ENCODE data around the gene ETFB. TPM values are rescaled to one million over a fixed set of nuclear protein-coding genes. Genes with fewer than 3 reads are reported as not detected.

Gene ETFB
- total and polyA plus RNA-seq, 9 of the 15 experiments (the other 6 are each of a cell fraction or from before 2014, with no cell fraction given): 18.1 to 143 (median 96.1) TPM

DNA sequence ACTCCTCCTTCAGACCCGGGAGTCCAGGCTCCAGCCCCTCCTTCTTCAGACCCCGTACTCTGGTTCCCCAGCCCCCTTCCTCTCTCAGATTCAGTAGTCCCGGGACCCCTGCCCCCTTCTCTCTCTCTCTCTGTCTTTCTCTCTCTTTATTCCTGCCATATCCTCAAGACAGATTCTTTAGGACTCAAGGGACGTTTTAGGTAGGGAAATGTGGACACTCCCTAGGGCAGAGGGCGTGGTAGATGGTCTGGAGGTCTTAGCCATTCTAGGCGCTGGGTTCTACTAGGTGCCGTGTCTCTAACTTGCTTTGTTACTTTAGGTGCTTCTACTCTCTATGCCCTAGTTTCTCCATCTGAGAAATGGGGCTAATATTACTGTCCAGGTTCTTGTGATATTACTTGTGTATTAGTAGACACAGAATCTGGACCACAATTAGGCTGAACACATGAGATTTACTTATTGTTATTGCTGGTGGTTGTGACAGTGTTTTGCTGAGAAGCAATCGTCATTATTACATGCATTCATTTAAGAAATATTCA is 25.0 kb upstream of the ETFB start (continued):
- TF ChIP-seq, protein P1, sequence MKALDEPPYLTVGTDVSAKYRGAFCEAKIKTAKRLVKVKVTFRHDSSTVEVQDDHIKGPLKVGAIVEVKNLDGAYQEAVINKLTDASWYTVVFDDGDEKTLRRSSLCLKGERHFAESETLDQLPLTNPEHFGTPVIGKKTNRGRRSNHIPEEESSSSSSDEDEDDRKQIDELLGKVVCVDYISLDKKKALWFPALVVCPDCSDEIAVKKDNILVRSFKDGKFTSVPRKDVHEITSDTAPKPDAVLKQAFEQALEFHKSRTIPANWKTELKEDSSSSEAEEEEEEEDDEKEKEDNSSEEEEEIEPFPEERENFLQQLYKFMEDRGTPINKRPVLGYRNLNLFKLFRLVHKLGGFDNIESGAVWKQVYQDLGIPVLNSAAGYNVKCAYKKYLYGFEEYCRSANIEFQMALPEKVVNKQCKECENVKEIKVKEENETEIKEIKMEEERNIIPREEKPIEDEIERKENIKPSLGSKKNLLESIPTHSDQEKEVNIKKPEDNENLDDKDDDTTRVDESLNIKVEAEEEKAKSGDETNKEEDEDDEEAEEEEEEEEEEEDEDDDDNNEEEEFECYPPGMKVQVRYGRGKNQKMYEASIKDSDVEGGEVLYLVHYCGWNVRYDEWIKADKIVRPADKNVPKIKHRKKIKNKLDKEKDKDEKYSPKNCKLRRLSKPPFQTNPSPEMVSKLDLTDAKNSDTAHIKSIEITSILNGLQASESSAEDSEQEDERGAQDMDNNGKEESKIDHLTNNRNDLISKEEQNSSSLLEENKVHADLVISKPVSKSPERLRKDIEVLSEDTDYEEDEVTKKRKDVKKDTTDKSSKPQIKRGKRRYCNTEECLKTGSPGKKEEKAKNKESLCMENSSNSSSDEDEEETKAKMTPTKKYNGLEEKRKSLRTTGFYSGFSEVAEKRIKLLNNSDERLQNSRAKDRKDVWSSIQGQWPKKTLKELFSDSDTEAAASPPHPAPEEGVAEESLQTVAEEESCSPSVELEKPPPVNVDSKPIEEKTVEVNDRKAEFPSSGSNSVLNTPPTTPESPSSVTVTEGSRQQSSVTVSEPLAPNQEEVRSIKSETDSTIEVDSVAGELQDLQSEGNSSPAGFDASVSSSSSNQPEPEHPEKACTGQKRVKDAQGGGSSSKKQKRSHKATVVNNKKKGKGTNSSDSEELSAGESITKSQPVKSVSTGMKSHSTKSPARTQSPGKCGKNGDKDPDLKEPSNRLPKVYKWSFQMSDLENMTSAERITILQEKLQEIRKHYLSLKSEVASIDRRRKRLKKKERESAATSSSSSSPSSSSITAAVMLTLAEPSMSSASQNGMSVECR (CRISPR knock-in tag; IDR thresholded peaks at IDR 0.05): no peak
- TF ChIP-seq POLR2B (IDR thresholded peaks at IDR 0.05; ENCODE audit: low read depth, partially characterized antibody) (no peak), CREB1 (IDR thresholded peaks at IDR 0.05) (no peak), CREB1 (CRISPR knock-in tag; IDR thresholded peaks at IDR 0.05) (no peak), HNRNPH1 (optimal IDR thresholded peaks at IDR 0.05; ENCODE audit: low read depth, low read length) (no peak), JUND (IDR thresholded peaks at IDR 0.05; ENCODE audit: borderline replicate concordance, low read depth, low read length) (no peak), JUND (tag; IDR thresholded peaks at IDR 0.05; ENCODE audit: borderline replicate concordance, low read depth, low read length) (no peak), MEF2A (IDR thresholded peaks at IDR 0.05; ENCODE audit: control insufficient read depth, low read depth, low read length) (no peak), MNT (conservative IDR thresholded peaks at IDR 0.05) (peak in 1 of 2 experiments; percentile 38; a peak in 1 of 4 replicates), ZNF766 (CRISPR knock-in tag; conservative IDR thresholded peaks at IDR 0.05) (peak; percentile 24; the same call in 1 of the 2 replicates), ZBTB7A (IDR thresholded peaks at IDR 0.05; ENCODE audit: borderline replicate concordance, control insufficient read depth, low read depth, low read length) (peak; percentile 12; the same call in 1 of the 2 replicates), DMBX1 (CRISPR knock-in tag; IDR thresholded peaks at IDR 0.05; ENCODE audit: borderline replicate concordance) (no peak), KAT2B (IDR thresholded peaks at IDR 0.05; ENCODE audit: low read depth, low read length) (no peak), ZBTB12 (CRISPR knock-in tag; IDR thresholded peaks at IDR 0.05) (no peak), MAFK (IDR thresholded peaks at IDR 0.05; ENCODE audit: low read length) (no peak), ZBTB2 (IDR thresholded peaks at IDR 0.05) (no peak), ARID1B (IDR thresholded peaks at IDR 0.05) (no peak), RFX5 (IDR thresholded peaks at IDR 0.05; ENCODE audit: low read depth, low read length) (no peak)

All from K562 (cell line).